GM21515 (cell line): ENCODE data around the gene FAAP100.
A peak's percentile ranks its signal among the peaks of the same experiment; 100 is the strongest.
"Not testable (repeated sequence)": the region's sequence is repeated elsewhere in the genome, so short reads cannot be mapped to it uniquely, and the experiment has no call there.

Source experiments
- ATAC-seq: cut with Tn5 transposase; IDR thresholded peaks from one replicate; pipeline ENCODE4 v1.9.1; 2021; ENCODE audit not compliant: unreplicated experiment

The FAAP100 gene, protein sequence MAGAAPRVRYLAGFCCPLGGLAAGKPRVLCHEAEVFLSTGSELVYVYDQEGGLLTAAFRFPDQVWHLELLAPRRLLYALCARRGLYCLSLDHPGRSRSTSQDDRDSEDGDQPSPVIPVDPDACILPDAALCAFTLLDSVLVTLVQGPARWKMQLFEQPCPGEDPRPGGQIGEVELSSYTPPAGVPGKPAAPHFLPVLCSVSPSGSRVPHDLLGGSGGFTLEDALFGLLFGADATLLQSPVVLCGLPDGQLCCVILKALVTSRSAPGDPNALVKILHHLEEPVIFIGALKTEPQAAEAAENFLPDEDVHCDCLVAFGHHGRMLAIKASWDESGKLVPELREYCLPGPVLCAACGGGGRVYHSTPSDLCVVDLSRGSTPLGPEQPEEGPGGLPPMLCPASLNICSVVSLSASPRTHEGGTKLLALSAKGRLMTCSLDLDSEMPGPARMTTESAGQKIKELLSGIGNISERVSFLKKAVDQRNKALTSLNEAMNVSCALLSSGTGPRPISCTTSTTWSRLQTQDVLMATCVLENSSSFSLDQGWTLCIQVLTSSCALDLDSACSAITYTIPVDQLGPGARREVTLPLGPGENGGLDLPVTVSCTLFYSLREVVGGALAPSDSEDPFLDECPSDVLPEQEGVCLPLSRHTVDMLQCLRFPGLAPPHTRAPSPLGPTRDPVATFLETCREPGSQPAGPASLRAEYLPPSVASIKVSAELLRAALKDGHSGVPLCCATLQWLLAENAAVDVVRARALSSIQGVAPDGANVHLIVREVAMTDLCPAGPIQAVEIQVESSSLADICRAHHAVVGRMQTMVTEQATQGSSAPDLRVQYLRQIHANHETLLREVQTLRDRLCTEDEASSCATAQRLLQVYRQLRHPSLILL

DNA sequence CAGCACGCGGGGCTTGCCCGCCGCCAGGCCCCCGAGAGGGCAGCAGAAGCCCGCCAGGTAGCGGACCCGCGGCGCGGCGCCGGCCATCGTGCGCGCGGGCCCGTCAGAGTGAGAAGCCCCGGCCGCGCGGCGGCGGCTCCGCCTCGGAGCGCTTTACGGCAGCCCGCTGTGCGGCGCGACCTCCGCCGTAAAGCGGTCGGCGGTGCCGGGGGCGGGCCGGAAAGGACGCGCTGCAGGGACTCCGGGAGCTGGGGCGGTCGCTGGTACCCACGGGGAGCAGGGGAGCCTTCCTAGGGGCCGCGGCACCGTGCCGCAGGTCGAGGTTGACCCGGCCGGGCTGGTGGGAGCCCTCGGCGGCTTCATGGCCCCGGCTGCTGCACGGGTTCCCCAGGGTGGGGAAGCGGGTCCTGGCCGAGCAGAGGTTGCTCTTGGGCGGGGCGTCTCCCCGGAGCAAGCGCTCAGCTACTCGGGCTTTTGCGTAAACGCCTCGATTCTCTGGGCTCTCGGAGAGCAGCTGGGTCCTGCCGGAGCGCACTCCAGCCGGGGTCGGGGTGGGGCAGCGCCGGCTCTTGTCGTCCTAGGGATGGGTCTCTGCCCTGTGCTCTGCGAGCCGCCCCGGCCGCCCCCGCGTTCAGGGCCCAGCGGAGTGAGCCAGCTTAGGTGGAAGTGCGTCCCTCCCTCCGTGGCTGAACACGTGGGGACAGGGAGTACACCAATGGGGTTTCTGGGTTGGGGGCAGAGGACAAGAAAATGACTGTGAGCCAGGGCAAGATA lies at the start of gene FAAP100:
Gene FAAP100, minus strand, starts transcription at position 110 of the 774 bp plus-strand sequence. Its CDS starts 23 bp downstream, at position 87.
- peak; percentile 46 for ATAC-seq

DNA sequence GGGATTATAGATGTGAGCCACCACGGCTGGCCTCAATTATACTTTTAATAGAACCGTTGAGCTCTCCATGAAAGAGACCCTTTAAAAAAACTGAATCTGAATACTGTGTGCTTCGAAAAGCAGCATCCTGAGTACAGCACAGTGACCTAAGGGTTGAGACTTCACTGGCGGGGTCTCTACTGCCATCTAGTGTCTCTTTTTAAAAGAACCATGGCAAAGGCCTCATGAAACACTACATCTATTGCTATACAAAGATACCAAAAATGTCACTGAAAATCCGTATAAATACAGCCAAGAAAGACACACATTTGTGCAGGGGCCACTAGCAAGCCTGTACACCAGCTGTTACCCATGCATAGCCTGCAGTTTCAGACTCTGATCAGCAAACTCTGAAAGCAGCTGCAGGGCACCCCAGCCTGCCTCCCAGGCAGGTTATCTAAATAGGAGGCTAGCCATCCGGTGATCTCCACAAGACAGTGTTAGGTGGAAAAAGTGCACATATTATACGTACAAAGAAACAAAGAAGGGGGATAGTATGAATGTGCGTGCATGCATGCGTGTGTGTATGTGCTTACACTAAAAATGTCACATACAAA lies 49.5 kb upstream of the FAAP100 start:
- ATAC-seq = no peak

DNA sequence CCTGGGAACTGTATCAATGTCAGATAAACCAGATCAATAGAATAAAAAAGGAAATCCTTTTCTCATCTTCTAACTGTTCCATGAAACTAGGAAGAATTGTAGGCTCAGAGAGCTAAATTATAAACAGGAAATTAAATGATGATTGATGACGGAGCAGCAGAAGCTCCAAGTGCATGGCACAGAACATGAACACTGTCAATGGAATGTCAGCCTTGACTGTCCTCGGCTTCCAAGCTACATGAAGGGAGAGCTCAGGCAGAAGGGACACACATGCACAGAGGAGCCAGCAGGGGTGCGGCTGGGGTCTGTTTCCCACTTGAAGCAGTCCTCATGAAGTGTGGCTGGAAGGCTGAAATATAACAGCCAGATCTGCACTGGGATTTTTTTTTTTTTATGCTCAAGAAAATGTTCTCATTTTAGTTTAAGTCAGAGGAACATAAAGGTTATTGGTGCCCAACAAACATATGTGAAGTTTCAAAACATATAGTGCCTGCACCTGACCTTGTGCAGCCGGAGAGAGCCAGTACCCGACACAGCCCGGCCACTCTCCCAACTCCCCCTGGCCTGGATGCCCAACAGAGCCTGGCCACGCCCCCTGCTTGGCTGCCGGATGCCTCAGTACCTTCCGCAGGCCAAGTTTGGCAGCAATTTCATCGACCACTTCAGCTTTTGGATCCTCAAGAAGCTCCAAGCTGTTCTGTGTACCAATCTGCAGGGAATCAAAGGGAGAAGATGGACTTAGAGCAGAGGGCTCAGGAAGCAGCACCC lies 47.8 kb upstream of the FAAP100 start:
- ATAC-seq = no peak

DNA sequence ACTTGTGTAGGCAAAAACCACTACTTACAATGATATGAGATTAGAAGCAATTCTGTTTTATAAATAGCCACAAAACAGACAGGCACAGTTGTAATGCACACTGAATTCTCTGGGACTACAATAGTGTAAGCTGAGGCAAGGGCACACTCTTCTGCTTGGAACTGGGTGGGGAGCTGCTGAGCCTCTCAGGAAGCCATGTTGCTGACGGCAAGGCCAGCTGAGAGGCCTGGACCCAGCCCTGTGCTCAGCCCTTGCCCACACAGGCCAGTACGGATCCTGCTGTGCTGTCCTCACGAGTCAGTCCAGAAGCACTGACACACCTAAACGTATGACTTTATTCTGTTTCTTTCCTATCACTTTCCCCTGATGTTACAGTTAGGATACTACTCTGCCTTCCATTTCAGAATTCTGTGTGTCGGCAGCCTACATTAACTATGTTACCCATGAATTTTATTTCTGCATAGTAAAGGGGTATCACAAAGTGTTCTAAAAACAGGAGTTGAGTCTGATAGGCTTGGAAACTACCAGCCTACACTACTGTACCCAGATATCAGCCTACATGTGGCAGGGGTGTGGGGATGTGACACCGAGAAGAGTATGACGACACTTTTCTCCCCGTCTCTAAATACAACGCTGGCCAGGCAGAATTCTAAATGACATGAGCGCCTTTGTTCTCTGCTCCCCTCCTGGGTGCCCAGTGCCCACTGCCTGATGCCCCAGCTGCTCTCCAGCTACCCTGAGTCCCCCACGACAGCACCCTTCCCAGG lies 41.1 kb upstream of the FAAP100 start:
- ATAC-seq = no peak

DNA sequence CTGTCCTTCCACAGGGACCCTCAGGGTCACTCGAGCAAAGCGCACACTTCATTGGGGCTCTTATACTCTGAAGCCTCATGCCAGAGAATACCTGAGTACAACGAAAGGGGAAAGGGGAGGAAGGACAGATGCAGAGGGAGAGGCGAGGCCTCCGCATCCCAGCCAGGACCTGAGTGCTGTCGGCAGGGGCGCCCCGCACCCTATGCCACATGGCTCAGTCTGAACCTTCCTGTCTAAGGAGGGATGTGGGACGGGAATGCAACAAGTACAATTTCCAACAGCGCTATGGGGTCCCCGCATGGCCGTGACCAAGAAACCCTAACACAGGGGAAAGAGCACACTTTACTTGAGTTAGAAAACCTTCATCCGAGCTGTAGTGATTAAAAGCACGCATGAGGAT lies 39.8 kb upstream of the FAAP100 start:
- no peak for ATAC-seq

DNA sequence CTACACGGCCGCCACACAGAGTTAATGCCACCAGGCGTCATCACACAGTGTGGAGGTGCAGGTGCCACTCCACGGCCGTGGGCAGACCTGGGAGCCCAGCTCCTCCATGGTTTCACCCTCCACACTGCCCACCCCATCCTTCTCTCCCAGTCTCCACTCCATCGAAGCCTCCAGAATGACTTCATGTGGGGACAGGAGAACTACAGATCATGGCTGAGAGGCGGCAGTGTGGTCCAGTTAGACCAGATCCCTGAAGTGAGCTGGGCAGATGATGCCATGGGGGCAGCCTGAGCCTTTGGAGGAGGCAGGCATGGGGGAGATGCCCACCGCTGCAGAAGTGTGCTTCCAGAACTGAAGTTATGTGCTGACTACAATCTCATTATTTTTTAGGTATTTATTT lies 38.0 kb upstream of the FAAP100 start:
- no peak for ATAC-seq

DNA sequence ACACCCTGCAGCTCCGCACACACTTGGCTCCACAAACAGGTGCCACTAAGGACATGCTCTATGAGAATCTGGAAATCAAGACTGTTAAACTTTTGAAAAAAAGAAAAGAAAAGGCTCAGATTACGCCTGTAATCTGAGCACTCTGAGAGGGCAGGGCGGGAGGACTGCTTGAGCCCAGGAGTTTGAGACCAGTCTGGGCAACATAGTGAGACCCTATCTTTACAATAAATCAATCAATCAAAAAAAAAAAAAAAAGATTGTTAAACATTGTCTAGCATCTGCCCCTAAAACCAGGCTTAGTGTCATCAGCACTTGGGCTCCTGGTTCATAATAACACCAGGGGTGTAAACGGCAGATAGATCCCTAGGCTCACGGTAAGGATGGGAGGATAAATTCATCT lies 37.5 kb upstream of the FAAP100 start:
- no peak for ATAC-seq

DNA sequence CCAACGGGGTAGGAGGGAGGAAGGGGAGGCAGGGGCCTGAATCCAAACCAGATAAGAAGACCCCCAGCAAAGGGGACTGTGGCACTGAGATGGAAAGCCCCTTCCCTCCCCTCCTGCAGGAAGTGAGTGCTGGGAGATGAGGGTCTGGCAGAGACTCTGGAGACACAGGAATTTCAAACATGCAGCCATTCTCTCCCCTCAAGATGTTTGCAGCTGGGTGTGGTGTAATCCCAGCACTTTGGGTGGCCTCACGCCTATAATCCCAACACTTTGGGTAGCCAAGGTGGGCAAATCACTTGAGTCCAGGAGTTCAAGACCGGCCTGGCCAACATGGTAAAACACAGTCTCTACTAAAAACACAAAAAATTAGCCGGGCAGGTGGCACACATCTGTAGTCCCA lies 33.9 kb upstream of the FAAP100 start:
- no peak for ATAC-seq

DNA sequence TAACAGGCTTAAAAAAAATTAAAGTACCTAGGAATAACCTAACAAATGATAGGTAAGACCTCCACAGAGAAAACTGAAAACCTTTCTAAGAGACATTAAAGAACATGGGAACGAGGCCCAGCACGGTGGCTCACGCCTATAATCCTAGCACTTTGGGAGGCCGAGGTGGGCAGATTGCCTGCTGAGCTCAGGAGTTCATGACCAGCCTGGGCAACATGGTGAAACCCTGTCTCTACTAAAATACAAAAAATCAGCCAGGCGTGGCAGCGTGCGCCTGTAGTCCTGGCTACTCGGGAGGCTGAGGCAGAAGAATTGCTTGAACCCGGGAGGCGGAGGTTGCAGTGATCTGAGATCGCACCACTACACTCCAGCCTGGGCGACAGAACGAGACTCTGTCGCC lies 32.6 kb upstream of the FAAP100 start:
- not testable (repeated sequence) for ATAC-seq

DNA sequence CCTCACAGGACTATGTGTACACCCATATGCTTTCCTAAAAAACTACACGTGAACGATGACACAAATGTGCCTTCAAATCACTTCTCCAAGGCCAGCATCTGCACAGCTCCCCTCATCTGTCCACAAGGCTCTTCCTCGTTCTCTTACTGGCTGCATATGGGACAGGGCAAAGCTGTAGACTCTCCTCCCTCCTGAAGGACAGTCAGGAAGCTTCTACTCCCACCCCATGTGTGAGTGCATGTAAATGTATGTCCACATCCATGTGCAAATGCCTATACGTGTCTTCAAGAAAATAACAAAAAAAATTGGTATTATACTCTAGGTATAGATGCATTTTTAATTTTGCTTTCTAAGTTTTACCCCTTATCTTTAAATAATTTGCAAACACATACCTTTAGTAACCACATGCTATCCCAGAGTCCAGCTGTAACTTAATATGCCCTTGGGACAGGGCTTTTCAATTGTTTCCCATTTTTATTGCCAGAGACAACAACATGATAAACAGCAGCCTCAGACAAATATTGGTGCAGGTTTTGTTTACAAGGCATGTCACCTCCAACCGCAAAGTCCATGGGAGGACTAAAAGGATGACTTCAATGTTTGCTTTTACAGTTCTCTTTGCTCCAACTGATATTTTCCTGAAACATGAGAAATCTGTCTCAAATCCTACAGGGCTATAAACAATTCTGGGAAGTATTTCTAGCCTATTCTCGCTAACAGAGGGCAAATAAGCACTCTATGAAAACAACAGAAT lies 31.6 kb upstream of the FAAP100 start:
- ATAC-seq = no peak

DNA sequence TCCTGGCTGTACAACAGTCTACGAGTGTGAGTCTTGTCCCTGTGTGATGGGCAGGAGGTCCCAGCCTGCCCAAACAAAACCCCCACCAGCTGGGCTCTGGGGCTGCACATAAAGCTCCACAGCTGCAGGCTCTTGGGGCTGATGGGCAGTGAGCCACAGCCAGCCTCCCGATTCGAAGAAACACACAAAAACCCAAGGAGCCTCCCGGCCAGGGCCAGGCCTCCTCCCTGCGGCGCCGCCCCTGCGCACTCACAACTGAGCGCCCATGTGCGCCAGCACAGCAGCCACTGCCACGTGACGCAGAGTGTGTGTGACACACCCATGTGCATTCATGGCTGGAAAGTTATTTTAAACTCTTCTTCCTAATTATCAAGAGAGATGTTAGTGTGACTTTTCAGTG lies 30.6 kb upstream of the FAAP100 start:
- ATAC-seq = no peak

DNA sequence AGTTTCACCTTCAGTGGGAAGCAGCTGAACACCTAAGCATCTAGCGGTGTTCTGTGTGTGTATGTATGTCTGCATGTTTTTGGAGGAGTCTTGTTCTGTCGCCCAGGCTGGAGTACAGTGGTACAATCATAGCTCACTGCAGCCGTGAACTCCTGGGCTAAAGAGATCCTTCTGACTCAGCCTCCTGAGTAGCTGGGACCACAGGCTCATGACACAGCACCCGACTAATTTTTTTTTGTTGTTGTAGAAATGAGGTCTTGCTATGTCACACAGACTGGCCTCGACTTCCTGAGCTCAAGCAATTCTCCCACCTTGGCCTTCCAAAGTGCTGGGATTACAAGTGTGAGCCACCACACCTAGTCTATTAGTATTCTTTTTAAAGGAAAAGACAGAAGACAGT lies 30.2 kb upstream of the FAAP100 start:
- ATAC-seq = no peak

DNA sequence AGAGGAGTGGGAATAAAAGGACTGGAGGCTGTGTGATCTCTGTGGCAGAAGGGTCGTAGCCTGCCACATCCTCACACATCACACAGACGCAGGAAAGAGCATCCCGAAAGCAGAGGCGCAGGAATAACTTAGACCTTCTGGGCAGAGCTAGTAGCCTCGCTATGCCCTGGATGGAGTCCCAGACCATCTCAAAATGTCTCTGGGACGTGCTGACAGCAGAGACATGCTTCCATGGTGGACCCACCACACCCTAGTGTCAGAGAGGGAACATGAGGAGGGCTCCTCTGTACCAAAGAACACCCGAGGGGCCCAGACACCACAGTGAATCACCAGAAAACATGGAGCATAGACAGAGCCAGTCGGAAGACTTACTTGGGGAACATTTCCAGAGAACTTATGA lies 29.6 kb upstream of the FAAP100 start:
- ATAC-seq = no peak

DNA sequence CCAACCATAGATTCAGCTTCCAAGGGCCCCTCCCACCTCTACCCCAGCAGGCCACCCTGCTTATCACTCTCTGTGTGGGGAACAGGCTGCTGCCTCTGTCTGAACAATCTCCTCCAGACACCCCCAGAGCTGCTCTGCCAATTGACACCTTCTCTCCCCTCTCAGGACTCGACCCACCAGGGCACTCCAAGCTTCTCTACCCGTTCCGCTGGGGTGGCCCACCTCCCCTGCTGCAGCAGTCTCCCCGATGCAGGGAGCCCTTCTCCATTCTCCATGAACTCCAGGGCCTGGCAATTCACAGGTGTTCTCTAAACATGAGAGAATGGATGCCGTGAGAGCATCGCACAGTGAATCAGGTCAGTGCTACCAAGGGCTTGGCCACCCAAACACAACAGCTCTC lies 28.3 kb upstream of the FAAP100 start:
- ATAC-seq = no peak

DNA sequence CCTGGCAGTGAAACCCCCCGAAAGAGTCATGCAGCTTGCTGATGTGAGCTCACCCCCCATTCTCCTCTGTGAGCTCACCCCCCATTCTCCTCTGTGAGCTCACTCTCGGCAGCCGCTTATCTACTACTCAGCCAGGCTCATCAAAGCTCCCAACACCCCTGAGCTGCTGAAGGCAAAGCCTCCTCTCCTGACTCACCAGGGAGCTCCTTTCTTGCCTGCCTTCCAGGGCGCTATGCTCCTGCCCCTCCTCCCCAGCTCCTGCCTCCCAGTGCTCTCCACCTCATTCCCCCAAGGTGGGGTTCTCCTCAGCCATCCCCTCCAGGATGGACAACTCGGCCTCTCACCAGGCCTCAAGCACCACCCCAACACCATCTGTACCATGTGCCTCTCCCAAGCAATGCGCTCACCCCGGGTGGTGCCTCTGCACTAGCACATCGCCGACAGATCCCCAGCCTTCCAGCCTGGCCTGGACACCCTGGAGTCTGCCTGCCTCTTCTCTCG lies 27.7 kb upstream of the FAAP100 start:
- ATAC-seq = no peak

DNA sequence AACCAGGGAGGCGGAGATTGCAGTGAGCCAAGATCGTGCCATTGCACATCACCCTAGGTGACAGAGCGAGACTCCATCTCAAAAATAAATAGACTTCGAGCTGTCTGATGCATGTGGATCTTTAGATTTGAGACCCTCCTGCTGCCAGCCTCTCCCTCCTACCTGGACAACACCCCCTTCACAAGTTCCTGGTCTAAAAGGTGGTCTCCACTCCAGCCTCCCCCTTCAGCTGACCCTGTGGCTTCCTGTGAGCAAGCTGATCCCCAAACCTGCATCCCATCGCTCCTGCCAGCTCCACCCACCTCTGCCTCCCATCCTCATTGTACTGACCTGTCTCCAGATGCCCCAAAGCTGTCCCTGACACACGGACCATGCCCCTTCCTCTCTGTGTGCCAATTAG lies 27.1 kb upstream of the FAAP100 start:
- ATAC-seq = no peak

DNA sequence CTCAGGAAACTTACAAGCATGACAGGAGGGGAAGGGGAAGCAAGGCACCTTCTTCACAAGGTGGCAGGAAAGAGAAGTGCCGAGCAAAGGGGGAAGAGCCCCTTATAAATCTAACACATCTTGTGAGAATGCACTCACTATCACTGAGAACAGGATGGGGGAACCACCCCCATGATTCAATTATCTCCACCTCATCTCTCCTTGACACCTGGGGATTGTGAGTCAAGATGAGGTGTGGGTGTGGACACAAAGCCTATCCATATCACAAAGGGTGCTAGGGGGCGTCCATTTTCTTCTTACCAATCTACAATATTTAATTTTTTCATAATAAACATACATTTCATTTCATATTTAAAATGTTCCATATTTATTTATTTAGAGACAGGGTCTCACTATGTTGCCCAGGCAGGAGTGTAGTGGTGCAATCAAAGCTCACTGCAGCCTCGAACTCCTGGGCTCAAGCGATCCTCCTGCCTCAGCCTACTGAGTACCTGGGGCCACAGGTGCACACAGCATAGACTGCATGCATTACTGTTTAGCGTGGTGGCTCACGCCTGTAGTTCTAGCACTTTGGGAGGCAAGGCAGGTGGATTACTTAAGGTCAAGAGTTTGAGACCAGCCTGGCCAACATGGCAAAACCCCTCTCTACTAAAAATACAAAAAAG lies 26.5 kb upstream of the FAAP100 start:
- ATAC-seq = no peak

DNA sequence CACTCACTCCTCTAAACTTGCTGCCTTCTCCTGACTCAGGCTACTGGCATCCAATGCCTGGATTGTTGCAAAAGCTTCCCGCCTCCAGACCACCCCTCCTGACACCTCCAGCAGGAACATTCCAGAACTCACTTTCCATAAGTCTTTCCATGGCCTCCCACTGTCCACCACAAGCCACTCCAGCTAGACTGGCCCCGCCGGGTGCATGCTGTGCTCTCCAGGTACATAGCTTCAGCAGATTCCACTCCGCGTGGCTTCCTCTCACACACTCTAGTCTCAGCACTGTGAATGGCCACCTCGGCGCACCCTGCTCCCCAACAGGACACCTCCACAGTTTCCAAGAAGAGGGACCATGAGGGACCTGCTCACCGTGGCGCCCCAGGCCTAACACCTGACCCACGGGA lies 25.9 kb upstream of the FAAP100 start:
- ATAC-seq = no peak
